GM12801 (cell line): ENCODE results near the gene PSMD5.

Source experiments
- CTCF ChIP-seq: IDR thresholded peaks from one replicate; pipeline ENCODE4 v1.5.1; 2011; ENCODE audit warnings: control low read depth; ENCODE audit not compliant: insufficient read length; ENCODE audit errors: extremely low read depth

PSMD5 gene

DNA sequence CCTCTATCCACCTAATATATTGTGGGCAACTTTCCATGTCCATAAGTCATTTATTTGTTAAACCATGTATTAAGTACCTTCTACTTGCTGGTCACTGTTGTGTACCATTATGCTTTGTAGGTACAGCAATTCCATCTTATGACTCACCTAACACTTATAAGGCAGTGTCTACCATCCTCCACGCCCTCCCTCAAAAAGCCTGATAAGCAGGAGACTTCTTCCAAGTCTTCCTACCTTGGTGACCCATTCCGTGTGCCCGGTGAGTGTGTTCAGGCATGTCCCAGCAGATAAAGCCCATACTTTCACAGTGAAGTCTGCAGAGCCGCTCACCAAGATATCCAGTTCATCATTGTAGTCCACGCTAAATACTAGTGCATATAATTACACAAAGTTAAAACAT is 66.9 kb downstream of the PSMD5 start:
- no peak for TF ChIP-seq CTCF

- no peak for TF ChIP-seq CTCF
These were observed 68.0 kb downstream of the PSMD5 start for GRCh38 chr9:120774719-120775118.

GRCh38 chr9:120773256-120773655 is 69.5 kb downstream of the PSMD5 start:
- TF ChIP-seq CTCF: no peak

- no peak for TF ChIP-seq CTCF
These were observed 71.8 kb downstream of the PSMD5 start for GRCh38 chr9:120770931-120771330.

GRCh38 chr9:120768886-120769285 is 73.8 kb downstream of the PSMD5 start:
- no peak for TF ChIP-seq CTCF

DNA sequence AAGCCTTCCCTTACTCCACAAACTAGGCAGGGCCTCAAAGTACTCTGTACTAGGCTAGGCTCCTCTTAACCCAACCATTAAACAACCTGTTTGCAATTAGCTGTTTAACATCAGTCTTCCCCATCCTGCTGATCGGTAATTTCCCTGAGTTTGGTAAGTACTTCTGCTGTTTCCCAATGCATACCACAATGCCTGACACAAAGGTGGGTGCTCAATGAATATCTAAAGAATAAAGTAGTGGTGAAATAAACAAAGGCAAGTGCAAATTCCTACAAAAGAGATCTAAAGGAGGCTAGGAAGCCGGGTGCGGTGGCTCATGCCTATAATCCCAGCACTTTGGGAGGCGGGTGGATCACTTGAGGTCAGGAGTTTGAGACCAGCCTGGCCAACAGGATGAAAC is 74.5 kb downstream of the PSMD5 start:
- TF ChIP-seq CTCF: no peak

DNA sequence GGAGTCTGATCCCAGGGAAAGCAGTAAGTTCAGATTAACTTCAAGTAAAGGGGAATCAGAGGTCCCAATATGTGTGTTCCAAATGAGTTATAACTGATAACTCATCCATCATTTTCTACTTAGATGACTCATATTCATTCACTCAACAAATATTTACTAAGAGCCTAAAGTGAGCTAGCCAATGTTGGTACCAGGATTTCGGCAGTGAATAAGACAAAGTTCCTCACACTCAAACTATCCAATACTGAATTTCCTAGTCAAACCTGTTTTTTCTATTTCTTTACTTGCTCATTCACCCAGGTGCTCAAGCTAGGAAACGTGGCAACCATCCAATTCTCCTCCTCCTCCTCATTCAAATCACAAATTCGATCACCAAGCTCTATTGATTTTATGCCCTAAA is 75.3 kb downstream of the PSMD5 start:
- no peak for TF ChIP-seq CTCF
